ENCODE data around the gene NBDY.

DNA sequence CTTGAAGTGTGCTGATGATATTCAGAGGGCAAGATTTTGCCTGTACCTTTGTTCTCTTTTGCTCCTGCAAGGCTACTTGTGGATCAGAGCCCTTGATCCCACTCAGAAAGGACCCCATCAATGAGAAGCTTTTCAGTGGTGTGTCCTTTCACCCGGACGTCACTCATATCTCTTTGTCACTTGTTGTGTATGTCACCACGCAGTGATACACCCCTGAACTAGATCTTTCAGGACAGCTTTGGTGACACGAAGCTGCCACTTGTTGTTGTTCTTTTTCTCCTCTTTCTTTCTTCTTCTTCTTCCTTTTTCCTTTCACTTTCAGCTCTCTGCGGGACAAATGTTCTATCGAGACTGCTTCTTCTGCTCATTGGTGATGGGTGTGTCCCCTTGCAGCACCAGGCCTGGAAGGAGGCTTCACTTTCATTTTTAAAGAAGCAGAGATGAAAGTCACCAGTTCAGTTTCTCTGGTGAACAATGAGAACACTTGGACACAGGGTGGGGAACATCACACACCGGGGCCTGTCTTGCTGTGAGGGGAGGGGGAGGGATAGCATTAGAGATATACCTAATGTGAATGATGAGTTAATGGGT, 83.6 kb downstream of the NBDY start:
- no peak for TF ChIP-seq POLR2A (IDR thresholded peaks at IDR 0.05; ENCODE audit: extremely low read depth, insufficient read length)
- TF ChIP-seq CTCF (IDR thresholded peaks at IDR 0.05; ENCODE audit: low read depth, low read length): no peak

Data from NB4 (cell line).